K562 (cell line): Measurements from ENCODE around the gene FAF2. TPM values are rescaled to one million over a fixed set of nuclear protein-coding genes. Genes with fewer than 3 reads are reported as not detected.

Experiments used
- CBX3 ChIP-seq, 2 experiments: IDR thresholded peaks; 1 replicate in 1 of 2; 2 replicates in 1 of 2; pipeline ENCODE4 v1.6.1; 2012; ENCODE audit warnings: inconsistent platforms in 2 of 2, low read length in 2 of 2, borderline replicate concordance in 1 of 2, control low read depth in 1 of 2
- GATAD2B ChIP-seq: fragments of 450-650 bp; IDR thresholded peaks from 2 replicates; pipeline ENCODE4 v1.6.1; 2017; ENCODE audit warnings: mild to moderate bottlenecking, borderline replicate concordance
- HDAC8 ChIP-seq: fragments of 450-650 bp; IDR thresholded peaks from 2 replicates; pipeline ENCODE4 v1.6.1; 2016; ENCODE audit warnings: mild to moderate bottlenecking, missing genetic modification characterization, moderate library complexity, missing compliant biosample characterization
- MXI1 ChIP-seq: IDR thresholded peaks from 2 replicates; pipeline ENCODE4 v1.6.1; 2011; ENCODE audit warnings: low read depth, mild to moderate bottlenecking, improper control_type of control experiment, low read length
- POLR2A ChIP-seq: fragments of 450-650 bp; conservative IDR thresholded peaks from 2 replicates; pipeline ENCODE4 v1.6.1; 2016
- POU5F1 ChIP-seq: fragments of 150-350 bp; IDR thresholded peaks from 2 replicates; pipeline ENCODE4 v1.6.1; 2014; ENCODE audit warnings: borderline replicate concordance, low read length, low read depth, mild to moderate bottlenecking; ENCODE audit not compliant: partially characterized antibody
- RBBP5 ChIP-seq: fragments of 200-600 bp; sonication (generic); IDR thresholded peaks from 2 replicates; pipeline ENCODE4 v1.6.1; 2012; ENCODE audit warnings: borderline replicate concordance, mild to moderate bottlenecking, low read length, control low read depth, inconsistent platforms; ENCODE audit not compliant: insufficient read depth, poor library complexity, severe bottlenecking
- polyA plus RNA-seq, 8 experiments: library from polyadenylated mRNA; depleted of rRNA in 4 of 8; stranded (reverse) in 5 of 8; unstranded in 3 of 8; fragments of >200 nt; fragmentation: Nextera tagmentation in 2 of 8; fragmentation: Illumina TruSeq in 1 of 8; extraction: Ambion mirVana in 2 of 8; extraction: Trizol in 1 of 8; gene quantifications; 2 replicates each; pipeline versions ENCODE4 v1.2.1 to v1.2.3, GENCODE V29; 2011 to 2014; ENCODE audit warnings: inconsistent platforms in 1 of 8, missing spikeins in 1 of 8
- total RNA-seq, 7 experiments: library from RNA; depleted of rRNA in 6 of 7; stranded (reverse); fragments of >200 nt in 6 of 7; fragmentation: Illumina TruSeq in 2 of 7; extraction: Trizol in 2 of 7; gene quantifications; 2 replicates each; pipeline versions ENCODE4 v1.2.1 to v1.2.3, GENCODE V29; 2011 to 2021; ENCODE audit warnings: low replicate concordance in 1 of 7
- TF ChIP-seq, protein P1 (sequence below): fragments of 250-450 bp; sonication (Bioruptor Pico); IDR thresholded peaks from 2 replicates; pipeline ENCODE4 v1.5.0; 2021; ENCODE audit warnings: mild to moderate bottlenecking, moderate library complexity
- TF ChIP-seq, protein P2 (sequence below): IDR thresholded peaks from 2 replicates; pipeline ENCODE4 v1.6.1; 2011; ENCODE audit not compliant: insufficient read length; ENCODE audit errors: extremely low read depth
- TF ChIP-seq, protein P3 (sequence below): sonication (generic); formaldehyde crosslinking; IDR thresholded peaks from 2 replicates; pipeline ENCODE4 v1.5.0; 2020; ENCODE audit warnings: missing genetic modification reagents
- TF ChIP-seq, protein P4 (sequence below), 3 experiments: fragments of 200-800 bp in 1 of 3; fragments of 250-450 bp in 1 of 3; fragments of 450-650 bp in 1 of 3; sonication (Bioruptor Pico) in 1 of 3; sonication (Bioruptor generic) in 1 of 3; formaldehyde crosslinking in 1 of 3; IDR thresholded peaks; 2 replicates each; pipeline versions ENCODE4 v1.6.1 to v1.8.0; 2016 to 2022; ENCODE audit warnings: mild to moderate bottlenecking in 2 of 3, missing genetic modification characterization in 2 of 3, missing compliant biosample characterization in 1 of 3, moderate library complexity in 1 of 3

The FAF2 gene
- total and polyA plus RNA-seq, 9 of the 15 experiments (the other 6 are each of a cell fraction or from before 2014, with no cell fraction given) = 25.0 to 44.6 (median 36.1) TPM

DNA sequence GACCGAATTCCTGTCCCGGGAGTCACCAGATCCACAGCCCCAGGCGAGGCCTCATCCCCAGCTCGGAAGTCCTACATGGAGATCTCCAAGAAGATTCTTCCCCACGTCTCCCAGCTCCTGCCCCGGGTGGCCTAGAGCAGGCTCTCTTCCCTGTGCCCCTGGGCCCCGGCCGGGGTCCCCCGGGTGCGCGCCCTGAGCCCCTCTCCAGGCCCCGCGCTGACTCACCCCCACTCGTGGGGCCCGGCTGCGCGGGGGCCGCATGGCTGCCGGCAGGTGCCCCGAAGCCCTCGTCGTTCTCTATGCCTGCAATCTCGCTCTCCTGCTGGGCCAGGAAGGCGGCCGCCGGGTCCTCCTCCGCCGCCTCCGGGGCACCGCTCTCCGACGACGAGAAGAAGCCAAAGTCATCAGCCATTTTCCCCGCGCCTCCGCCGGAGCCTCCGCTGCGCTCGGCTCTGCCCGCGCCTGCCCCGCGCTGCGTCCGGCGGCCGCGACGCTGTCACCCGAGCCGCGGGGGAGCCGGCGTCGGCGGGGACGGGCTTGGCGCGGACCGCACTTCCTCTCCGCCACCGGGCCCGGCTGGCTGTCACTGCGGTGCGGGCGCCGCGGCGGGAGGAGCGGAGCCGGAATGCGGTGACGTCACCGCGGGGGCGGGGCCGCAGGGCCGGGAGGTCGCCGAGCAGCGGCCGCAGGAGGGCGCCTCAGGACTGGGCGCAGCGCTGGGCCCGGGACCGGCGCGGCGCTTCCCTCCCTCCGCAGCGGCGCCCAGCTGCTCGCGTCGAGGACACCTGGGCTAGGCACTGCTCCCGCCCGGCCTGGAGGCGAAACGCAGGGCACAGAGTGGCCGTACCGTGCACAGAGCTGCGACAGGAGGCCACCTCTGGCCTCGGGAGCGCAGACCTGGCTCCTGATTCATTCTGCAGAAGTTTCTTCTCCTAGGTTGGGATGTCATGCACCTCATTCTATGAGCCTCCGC lies 31.9 kb upstream of the FAF2 start, which contains the start of gene CLTB (continued):
- TF ChIP-seq, protein P1, sequence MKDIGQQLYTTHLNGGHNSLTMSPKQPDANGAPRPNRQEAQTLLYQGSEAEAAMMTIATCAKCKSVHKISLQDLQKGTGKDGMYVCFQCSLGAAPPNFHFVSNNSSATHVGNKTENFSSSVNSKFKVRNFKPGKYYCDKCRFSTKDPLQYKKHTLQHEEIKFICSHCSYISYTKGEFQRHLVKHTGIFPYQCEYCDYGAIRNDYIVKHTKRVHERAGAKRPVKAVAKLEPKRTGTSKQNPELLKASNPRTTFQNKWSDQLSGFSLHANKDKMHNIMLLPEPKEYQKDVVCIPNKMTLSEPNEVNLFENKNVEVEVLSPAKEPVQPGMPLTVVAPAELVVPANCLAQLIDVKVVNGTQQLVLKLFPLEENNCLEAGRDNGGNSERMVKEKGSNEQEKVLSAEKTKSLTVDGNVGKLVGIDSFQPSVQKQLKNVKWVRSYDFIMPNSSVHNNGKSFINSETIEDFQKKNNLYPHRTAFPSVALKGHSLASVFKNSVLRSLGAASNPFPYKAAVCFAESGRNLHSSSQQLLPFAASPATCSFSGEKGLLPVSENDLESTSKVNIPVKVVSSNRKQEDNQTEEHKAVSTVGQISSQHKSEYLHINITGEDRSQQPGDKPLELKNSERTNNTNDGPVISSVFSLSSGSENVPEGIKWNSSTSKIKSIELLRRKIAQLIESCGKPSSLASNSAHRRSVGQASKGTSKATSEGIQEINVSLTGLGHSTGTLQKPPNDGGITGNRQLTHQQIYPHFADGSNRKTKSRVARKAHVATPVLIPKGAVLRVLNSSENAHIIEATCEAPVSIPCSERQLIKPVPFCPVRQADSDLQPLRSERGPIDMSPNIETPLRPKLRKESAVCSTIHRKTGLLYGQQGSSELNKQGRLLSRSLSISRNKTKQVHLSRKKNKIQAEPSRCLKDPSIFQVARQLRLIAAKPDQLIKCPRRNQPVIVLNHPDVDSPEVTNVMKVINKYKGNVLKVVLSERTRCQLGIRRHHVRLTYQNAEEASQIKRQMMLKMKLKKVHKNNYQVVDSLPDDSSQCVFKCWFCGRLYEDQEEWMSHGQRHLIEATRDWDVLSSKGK (CRISPR knock-in tag) = no peak
- TF ChIP-seq MXI1 = no peak
- no peak for TF ChIP-seq HDAC8 (tag)
- TF ChIP-seq RBBP5 = peak; percentile 91
- TF ChIP-seq CBX3 (IDR thresholded peaks at IDR 0.05; ENCODE audit: borderline replicate concordance in 1 of 2, low read length in 2 of 2) = peak in 1 of 2 experiments; percentile 28; a peak in 1 of 3 replicates
- TF ChIP-seq, protein P2, sequence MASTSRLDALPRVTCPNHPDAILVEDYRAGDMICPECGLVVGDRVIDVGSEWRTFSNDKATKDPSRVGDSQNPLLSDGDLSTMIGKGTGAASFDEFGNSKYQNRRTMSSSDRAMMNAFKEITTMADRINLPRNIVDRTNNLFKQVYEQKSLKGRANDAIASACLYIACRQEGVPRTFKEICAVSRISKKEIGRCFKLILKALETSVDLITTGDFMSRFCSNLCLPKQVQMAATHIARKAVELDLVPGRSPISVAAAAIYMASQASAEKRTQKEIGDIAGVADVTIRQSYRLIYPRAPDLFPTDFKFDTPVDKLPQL = no peak
- TF ChIP-seq, protein P3, sequence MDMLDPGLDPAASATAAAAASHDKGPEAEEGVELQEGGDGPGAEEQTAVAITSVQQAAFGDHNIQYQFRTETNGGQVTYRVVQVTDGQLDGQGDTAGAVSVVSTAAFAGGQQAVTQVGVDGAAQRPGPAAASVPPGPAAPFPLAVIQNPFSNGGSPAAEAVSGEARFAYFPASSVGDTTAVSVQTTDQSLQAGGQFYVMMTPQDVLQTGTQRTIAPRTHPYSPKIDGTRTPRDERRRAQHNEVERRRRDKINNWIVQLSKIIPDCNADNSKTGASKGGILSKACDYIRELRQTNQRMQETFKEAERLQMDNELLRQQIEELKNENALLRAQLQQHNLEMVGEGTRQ (CRISPR knock-in tag) = no peak
- TF ChIP-seq POU5F1 = no peak
- no peak for TF ChIP-seq POLR2A
- TF ChIP-seq GATAD2B = peak; percentile 98
- TF ChIP-seq, protein P4, sequence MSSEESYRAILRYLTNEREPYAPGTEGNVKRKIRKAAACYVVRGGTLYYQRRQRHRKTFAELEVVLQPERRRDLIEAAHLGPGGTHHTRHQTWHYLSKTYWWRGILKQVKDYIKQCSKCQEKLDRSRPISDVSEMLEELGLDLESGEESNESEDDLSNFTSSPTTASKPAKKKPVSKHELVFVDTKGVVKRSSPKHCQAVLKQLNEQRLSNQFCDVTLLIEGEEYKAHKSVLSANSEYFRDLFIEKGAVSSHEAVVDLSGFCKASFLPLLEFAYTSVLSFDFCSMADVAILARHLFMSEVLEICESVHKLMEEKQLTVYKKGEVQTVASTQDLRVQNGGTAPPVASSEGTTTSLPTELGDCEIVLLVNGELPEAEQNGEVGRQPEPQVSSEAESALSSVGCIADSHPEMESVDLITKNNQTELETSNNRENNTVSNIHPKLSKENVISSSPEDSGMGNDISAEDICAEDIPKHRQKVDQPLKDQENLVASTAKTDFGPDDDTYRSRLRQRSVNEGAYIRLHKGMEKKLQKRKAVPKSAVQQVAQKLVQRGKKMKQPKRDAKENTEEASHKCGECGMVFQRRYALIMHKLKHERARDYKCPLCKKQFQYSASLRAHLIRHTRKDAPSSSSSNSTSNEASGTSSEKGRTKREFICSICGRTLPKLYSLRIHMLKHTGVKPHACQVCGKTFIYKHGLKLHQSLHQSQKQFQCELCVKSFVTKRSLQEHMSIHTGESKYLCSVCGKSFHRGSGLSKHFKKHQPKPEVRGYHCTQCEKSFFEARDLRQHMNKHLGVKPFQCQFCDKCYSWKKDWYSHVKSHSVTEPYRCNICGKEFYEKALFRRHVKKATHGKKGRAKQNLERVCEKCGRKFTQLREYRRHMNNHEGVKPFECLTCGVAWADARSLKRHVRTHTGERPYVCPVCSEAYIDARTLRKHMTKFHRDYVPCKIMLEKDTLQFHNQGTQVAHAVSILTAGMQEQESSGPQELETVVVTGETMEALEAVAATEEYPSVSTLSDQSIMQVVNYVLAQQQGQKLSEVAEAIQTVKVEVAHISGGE (CRISPR knock-in tag; IDR thresholded peaks at IDR 0.05) = peak in 2 of 3 experiments; percentile 62 to 82; a peak in 4 of 6 replicates
